GM12874 (cell line): Measurements from ENCODE around the gene WASF3.

Experiments used
- TF ChIP-seq, protein P1 (sequence below): IDR thresholded peaks from 2 replicates; pipeline ENCODE4 v1.5.1; 2011; ENCODE audit warnings: low read depth, mild to moderate bottlenecking, control low read depth, low read length, moderate library complexity; ENCODE audit not compliant: insufficient read depth

WASF3 gene

DNA sequence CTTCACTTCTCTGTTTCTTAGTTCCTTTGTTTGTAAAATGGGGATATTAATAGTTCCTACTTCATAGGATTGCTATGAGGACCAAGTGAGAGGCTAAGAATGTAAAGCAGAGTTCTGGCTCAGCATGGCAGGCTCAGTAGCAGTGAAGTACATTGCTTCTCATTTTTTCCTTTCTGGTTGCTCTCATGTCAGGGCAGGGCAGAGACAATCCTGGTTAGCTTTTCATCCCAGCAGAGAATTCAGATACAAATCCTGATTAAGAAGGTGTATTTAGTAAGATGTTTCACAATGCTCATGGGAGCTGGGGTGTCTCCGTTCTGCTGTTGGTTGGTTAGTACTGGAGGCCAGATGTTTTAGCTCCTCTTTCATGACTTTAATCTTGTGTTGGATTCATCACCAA is 42.9 kb downstream of the WASF3 start:
- TF ChIP-seq, protein P1, sequence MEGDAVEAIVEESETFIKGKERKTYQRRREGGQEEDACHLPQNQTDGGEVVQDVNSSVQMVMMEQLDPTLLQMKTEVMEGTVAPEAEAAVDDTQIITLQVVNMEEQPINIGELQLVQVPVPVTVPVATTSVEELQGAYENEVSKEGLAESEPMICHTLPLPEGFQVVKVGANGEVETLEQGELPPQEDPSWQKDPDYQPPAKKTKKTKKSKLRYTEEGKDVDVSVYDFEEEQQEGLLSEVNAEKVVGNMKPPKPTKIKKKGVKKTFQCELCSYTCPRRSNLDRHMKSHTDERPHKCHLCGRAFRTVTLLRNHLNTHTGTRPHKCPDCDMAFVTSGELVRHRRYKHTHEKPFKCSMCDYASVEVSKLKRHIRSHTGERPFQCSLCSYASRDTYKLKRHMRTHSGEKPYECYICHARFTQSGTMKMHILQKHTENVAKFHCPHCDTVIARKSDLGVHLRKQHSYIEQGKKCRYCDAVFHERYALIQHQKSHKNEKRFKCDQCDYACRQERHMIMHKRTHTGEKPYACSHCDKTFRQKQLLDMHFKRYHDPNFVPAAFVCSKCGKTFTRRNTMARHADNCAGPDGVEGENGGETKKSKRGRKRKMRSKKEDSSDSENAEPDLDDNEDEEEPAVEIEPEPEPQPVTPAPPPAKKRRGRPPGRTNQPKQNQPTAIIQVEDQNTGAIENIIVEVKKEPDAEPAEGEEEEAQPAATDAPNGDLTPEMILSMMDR = no peak

DNA sequence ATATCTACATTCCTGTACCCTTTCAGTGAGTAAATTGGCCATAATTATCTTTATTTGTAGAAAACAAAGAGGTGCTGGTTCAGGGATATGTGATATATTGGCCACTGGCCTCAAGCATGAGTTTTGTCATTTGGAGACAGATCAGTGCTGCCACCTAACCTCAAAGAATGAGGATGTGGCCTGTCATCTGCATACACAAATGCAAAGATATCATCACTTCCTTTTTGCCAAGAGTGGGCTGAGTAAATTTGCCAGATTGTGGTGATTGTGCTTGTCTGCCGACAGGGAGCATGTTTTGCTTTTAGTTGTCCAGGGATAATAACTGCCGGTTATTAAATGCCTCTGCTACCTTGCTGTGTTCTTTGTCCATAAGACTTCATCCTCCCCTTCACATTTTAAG is 44.2 kb downstream of the WASF3 start:
- TF ChIP-seq, protein P1 = no peak

DNA sequence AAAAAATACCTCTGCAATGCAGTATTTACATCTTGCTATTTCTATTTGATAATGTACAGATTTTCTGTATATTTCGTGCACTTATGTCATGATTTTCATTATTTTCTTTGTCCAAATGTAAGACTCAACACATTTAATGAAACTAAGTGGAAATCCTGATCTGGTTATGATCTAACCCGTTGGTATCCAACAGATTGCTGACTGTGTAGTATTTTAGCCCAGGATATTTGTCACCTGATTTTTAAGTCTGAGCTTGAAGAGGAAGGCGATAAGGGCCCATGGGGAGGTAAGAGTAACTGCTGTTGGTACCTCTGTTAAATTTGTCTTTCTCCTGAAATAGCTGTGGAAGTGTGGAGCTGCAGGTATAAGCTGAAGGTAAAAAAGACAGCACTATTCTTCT is 45.3 kb downstream of the WASF3 start:
- TF ChIP-seq, protein P1 = no peak

GRCh38 chr13:26604784-26605545 is 47.5 kb downstream of the WASF3 start:
- TF ChIP-seq, protein P1 = no peak

GRCh38 chr13:26605845-26606244 is 48.4 kb downstream of the WASF3 start:
- TF ChIP-seq, protein P1 = peak; percentile 15; the same call in 1 of the 2 replicates

DNA sequence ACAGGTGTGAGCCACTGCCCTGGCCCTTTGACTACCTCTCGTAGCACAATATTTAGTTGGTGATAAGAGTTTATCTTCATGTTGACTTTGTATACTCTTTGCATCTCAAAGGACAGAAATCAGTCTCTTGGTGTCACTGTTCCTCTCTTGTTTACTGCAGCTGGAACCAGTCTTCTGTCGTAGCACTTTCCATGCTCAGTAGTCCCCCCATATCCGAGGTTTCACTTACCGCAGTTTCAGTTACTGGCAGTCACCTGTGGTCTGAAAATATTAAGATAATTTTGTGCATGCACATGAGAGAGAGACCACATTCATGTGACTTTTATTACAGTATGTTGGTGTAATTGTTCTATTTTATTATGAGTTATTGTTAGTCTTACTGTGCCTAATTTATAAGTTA is 49.1 kb downstream of the WASF3 start:
- TF ChIP-seq, protein P1 = no peak

GRCh38 chr13:26614721-26615120 is 57.2 kb downstream of the WASF3 start:
- TF ChIP-seq, protein P1 = no peak
